HG02571 (cell line): ENCODE data around the gene GPC6.

Experiments used
- ATAC-seq: cut with Tn5 transposase; IDR thresholded peaks from one replicate; pipeline ENCODE4 v1.9.1; 2021; ENCODE audit warnings: mild to moderate bottlenecking, moderate library complexity; ENCODE audit not compliant: unreplicated experiment

GPC6 gene

GRCh38 chr13:93766719-93767118, 540.1 kb downstream of the GPC6 start:
- ATAC-seq, result no peak

DNA sequence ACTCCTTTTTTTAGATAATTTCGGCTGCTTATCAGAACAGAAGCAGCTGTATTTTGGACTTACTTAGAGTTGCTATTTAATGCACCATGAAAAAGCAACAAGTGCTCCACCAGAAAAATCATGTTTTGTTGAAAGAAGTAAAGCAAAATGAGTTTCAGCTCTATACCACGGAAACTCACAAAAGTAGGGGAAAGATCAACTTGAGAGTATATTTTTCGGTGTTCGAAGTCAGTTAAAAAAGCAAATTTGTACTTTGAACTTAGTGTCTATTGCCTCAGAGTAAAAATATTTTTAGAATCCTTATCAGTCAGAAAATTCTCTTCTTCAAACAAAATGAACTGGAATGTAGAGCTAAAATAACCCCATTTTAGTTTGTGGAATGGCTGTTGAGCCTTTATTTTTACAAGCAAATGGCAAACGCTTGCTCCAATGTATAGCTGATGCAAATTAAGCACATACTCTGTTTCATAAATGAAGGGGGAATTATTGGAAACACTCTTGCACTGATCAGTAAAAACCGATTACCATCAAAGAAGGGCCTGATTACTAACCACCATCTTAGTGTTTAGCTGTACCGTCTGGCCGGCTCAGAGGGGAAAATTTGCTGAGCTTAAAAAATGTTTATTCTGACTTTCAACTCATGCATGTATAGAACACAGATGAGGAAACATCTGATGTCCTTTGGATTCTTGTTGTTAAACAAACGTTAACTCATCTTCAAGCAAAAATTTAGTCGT, 540.7 kb downstream of the GPC6 start:
- ATAC-seq, result no peak

- no peak for ATAC-seq
Observed at GRCh38 chr13:93767917-93768409, 541.4 kb downstream of the GPC6 start.

DNA sequence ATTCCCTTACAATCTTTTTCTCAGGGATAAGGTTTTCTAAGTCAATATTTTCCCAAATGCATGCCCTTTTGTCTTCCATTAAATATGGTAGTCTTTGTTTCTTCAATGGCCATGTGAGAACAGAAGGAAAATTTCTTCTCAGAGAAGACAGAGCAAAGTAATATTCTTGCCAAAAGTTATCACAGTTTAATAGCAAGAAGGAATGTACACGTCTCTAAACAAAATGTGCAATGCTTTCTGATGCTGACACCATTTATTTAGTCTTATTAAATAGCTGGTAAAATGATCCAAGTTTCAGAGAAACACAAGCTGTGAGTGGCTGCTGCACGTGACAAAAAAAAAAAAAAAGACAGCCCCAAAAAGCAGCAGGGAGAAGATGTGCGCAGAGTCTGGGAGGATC, 542.5 kb downstream of the GPC6 start:
- ATAC-seq, result no peak

- no peak for ATAC-seq
Observed at GRCh38 chr13:93769607-93770006, 543.0 kb downstream of the GPC6 start.

DNA sequence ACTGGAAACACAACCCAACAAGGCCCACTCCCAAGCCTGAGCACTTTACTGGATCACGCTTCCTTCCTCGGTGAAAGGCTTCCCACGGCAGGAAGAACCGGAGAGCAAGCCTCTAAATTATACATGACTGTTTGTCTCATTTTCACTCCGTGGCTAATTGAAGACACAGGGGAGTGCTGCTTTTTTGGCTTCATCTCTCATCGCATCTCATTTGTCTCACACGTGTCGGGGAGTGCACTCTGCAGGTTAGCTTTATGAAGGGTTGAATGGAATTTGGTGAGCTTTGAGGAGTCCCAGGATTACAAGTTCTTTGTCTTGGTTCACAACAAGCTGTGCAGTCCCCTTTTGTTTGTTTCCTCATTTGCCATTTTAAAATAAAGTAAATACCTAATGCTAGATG, 544.6 kb downstream of the GPC6 start:
- ATAC-seq, result no peak

- ATAC-seq, result no peak
Observed at GRCh38 chr13:93771782-93772181, 545.2 kb downstream of the GPC6 start.

GRCh38 chr13:93774506-93774905, 547.9 kb downstream of the GPC6 start:
- ATAC-seq, result no peak

- no peak for ATAC-seq
Observed at GRCh38 chr13:93775027-93775426, 548.4 kb downstream of the GPC6 start.

DNA sequence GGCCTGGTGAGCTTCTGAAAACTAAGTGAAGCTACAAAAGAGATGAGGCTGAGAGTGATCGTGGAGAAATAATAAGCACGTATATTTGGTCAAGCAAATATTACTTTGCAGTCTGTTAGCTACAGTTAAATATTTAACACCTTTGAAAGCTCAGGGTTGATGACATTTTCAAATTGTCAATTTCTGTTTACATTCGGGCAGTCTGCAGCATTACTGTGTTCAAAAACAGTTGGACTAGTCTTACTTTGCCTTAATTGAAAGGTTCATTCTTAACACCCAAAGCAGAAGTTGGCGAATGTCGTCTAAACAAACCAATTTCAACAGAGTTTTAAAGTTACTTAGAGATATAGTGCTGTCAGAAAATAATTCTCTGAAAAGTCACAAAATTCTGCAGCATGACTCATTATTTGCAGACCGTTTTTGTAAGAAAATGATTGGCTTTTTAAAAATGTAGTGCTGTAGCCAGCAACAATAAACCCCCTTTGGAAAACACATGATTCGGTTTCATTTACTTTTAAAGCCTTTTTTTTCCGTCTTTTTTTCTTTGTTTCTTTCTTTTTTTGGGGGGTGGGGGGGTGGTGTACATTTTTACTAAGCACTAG, 549.0 kb downstream of the GPC6 start:
- ATAC-seq, result no peak

DNA sequence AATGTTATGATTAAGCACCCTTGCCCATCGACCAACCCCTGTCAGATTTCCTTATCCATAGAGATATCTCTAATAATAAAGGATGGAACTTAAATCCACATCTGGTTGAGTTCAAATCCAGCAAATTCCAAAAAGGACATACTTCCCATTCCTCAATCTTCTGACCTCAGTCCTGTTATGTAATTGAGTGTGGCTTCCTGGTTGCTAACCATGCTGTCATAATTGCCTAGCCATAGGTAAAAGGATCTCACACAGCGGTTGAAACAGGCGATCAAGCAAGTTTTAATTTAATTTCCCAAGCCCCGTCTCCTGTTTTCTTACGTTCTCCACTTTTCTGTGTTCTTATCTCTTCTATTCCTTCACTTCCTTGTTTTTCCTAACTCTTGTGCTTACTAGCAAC, 550.3 kb downstream of the GPC6 start:
- ATAC-seq, result no peak

DNA sequence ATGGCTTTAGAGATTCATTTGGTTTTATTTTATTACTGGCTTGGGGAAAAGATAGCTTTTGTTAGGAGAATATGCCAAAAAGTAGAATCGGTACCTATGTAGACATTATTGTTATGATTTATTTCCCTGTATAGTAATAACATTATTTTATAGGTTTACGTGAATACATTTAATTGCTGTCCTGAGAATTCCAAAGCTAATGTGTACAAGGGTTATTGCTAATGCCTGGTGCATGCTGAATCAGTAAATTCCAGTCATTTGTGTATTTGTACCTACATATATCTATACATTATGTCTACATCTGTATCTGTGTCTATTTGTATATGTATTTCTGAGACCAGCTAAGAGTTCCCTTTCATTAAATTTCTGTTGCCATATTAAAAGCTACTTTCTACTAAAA, 550.9 kb downstream of the GPC6 start:
- ATAC-seq, result no peak

DNA sequence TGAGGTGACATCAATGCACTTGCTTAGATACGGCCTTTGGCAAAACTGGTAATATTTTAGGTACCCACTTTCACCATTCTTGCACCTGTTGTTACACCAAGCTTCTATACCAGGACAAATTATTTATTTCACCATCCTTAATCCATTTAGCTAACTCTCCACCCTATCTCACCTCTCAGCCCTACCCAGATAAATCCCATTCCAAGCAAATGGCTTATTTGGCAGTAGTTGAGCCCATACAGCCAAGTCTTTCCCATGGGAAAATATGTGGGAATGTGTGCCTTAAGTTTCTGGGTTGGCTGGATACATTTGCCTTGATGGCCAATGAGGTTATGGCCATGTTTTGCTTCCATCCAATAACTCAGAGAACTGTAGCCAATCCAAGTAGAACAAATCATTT, 551.9 kb downstream of the GPC6 start:
- no peak for ATAC-seq

DNA sequence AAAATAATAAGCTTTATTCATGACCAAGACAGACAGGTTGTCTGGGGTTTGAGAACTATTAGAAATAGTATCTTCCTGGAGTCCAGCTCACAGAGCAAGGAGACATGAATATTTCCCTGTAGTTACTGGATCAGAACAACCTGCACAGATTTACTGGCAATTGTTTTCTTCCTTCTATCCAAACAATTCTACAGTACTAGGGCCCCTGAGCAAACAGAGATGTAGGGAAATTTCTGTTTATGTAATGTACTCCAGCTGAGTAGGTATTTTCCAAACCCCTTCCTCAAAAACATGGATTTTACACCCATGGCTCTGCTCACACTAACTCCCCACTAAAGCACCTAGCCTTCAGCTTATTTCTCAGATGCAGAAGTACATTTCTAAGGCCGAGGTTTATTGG, 557.6 kb downstream of the GPC6 start:
- no peak for ATAC-seq

GRCh38 chr13:93786846-93787489, 560.4 kb downstream of the GPC6 start:
- ATAC-seq, result no peak

GRCh38 chr13:93788456-93788855, 561.8 kb downstream of the GPC6 start:
- no peak for ATAC-seq

DNA sequence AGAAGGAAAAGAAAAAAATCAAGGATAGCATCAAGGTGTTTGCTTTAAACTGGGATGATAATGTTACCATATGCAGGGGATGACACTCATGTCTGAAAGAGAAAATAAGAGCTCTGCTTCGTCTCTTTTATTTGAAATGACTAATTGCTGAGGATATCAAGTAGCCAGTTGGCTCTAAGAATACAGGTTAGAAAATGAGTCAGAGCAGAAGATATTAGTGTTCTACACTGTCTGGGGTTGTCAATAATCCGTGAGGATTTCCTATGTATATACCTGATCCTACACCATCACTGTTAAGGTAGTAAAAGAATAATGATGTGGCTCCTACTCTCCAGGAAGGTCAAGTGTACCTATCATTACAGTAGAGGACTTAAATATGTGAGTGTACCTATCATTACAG, 562.5 kb downstream of the GPC6 start:
- no peak for ATAC-seq

DNA sequence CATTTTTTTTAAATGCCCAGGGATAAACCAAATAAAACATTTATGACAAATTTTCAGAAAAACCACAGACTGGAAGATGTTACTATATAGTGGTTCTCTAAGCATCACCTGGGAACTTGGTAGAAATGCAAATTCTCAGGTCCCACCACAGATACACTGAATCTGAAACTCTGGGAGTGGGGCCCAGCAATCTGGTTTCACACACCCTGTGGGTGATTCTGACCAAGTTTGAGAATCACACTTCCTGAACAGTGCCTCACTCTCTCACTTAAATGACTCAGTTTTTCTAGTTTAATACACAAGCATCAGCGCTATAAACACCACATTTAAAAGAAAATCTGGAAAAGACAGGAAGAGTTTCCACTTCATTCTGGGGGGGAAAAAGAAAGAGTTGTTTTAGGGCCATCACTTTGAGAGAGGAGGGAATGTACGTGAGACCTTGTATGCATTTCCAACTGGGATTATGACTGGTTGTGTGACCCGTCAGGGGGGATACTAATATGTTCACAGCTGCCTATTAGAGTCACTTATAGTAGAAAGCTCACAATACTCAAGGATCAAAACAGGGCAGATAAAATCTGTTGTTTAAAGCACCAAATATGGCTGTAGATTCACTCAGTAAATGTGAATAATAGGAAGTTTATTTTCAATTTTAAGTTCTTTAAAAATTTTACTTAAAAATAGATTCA, 567.7 kb downstream of the GPC6 start:
- peak; percentile 73 for ATAC-seq

GRCh38 chr13:93797463-93797862, 570.9 kb downstream of the GPC6 start:
- ATAC-seq, result no peak

GRCh38 chr13:93800342-93800741, 573.7 kb downstream of the GPC6 start:
- ATAC-seq, result no peak

GRCh38 chr13:93805736-93806135, 579.1 kb downstream of the GPC6 start:
- no peak for ATAC-seq

DNA sequence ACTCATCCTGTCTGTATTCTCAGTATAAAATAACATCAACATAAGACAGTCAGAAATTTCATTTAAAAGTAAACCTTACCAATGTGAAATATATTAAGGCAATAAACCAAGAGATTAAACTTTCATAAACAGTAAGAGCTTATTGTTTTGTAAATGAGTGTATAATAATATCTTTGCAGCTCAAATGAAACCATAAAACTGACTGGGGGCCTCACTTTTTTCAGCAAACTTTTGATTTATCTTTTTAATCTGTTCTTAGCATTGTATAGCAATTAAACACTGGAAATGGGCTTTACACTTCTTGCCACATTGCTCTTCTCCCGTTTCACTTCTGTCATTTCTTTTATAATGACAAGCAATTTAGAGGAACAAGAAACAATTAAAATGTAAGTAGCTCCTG, 580.3 kb downstream of the GPC6 start:
- no peak for ATAC-seq
